Kidney (tissue), 14 donors: Measurements from ENCODE around the gene ZNF451. TPM values are rescaled to one million over a fixed set of nuclear protein-coding genes. Genes with fewer than 3 reads are reported as not detected.

ENCODE experiments used
- DNase-seq, 5 donors: peaks; one replicate each; pipeline ENCODE4 v3.0.0-alpha.2; 2013 to 2020
- FAIRE-seq: peaks from 2 replicates; lab custom pipeline; 2012; peaks lifted over from hg19 to GRCh38; lab: Jason Lieb, UNC
- H3K27ac ChIP-seq, 2 donors: one replicate each; pipeline ENCODE4 v1.7.0; 2013; ENCODE audit warnings: low read depth in 2 of 2, low read length in 2 of 2, inconsistent platforms in 1 of 2
- H3K27me3 ChIP-seq: one replicate; pipeline ENCODE4 v1.7.1; 2013; ENCODE audit warnings: low read length, inconsistent platforms; ENCODE audit not compliant: control insufficient read depth, insufficient read depth
- H3K36me3 ChIP-seq, 3 donors: one replicate each; pipeline versions ENCODE4 v1.7.0 to v1.7.1; 2013; ENCODE audit warnings: low read length in 3 of 3, control low read depth in 1 of 3, inconsistent platforms in 1 of 3; ENCODE audit not compliant: insufficient read depth in 3 of 3, control insufficient read depth in 2 of 3
- H3K4me1 ChIP-seq, 3 donors: one replicate each; pipeline versions ENCODE4 v1.7.0 to v1.7.1; 2013; ENCODE audit warnings: low read length in 3 of 3, inconsistent platforms in 1 of 3, low read depth in 1 of 3; ENCODE audit not compliant: control insufficient read depth in 2 of 3, insufficient read depth in 2 of 3
- H3K4me3 ChIP-seq, 3 donors: one replicate each; pipeline versions ENCODE4 v1.7.0 to v1.8.1; 2013; ENCODE audit warnings: low read length in 3 of 3, control low read depth in 1 of 3, inconsistent platforms in 1 of 3
- H3K9ac ChIP-seq, 3 donors: one replicate each; pipeline versions ENCODE4 v1.7.0 to v1.7.1; 2013; ENCODE audit warnings: low read length in 3 of 3, control low read depth in 1 of 3, inconsistent platforms in 1 of 3
- H3K9me3 ChIP-seq, 3 donors: one replicate each; pipeline versions ENCODE4 v1.7.0 to v1.7.1; 2013; ENCODE audit warnings: low read length in 3 of 3, control low read depth in 1 of 3, inconsistent platforms in 1 of 3; ENCODE audit not compliant: control insufficient read depth in 2 of 3, insufficient read depth in 1 of 3
- CTCF ChIP-seq: IDR thresholded peaks from 3 replicates; pipeline ENCODE4 v1.5.1; 2012; ENCODE audit warnings: mild to moderate bottlenecking, moderate library complexity, borderline replicate concordance; ENCODE audit not compliant: insufficient read depth; ENCODE audit errors: extremely low read depth
- intact Hi-C: fragments of 100-400 bp; cut with DNase I; formaldehyde crosslinking; loops from one replicate; pipeline ENCODE4 v1.11.1; 2022
- polyA plus RNA-seq: library from polyadenylated mRNA; stranded (reverse); fragments of 350-450 nt; fragmentation: Illumina TruSeq; extraction: RNeasy Lipid Tissue Mini Kit (QIAGEN cat#74804); gene quantifications from one replicate; pipeline ENCODE4 v1.2.3, GENCODE V29; 2014; ENCODE audit warnings: low read depth, low replicate concordance; ENCODE audit not compliant: insufficient read depth
- total RNA-seq: library from RNA; stranded (reverse); fragmentation: NEBNext Ultra II Directional; extraction: Animal tissue kit (Norgen Biotek cat#: 25700); gene quantifications from one replicate; pipeline ENCODE4 v1.2.1, GENCODE V29; 2021
- donor health status: control.
- donor health status: control.
- donor health status: control.
- donor health status: control.
- donor health status: control.
- donor health status: DM: yes; HTN: yes; CAD: no.
- donor health status: Normal renal cell carcinoma (clear cell type).

Gene ZNF451
- total and polyA plus RNA-seq, 2 donors from 2014 or later = 7.8 to 55.0 TPM

- no peak overlapping the region for H3K9ac ChIP-seq
- DNase-seq (no peak), FAIRE-seq (no peak)
- H3K4me1 ChIP-seq = no peaks in the 10 kb centered on the region
- H3K36me3 ChIP-seq = peaks cover 0 to 5% (median 0%) of the 10 kb centered on the region in 3 donors
- intact Hi-C loops = no loop called here
- H3K27me3 ChIP-seq = no peaks in the 10 kb centered on the region
- no peak for TF ChIP-seq CTCF
- H3K4me3 ChIP-seq = no peak overlapping the region
- H3K27ac ChIP-seq = no peak overlapping the region
- no peaks in the 10 kb centered on the region for H3K9me3 ChIP-seq
Observed at GRCh38 chr6:57183336-57183735, 93.3 kb downstream of the ZNF451 start.

- Histone ChIP-seq H3K9me3 (no peaks in the 10 kb centered on the region), H3K36me3 (peaks cover 0 to 7% (median 3%) of the 10 kb centered on the region in 3 donors), H3K4me1 (no peaks in the 10 kb centered on the region), H3K4me3 (no peak overlapping the region), H3K9ac (no peak overlapping the region), H3K27ac (no peak overlapping the region), H3K27me3 (no peaks in the 10 kb centered on the region)
- DNase-seq = peak in 2 of 5 donors; percentile 36 to 67
- TF ChIP-seq CTCF = no peak
- intact Hi-C loops = no loop called here
- no peak for FAIRE-seq
Observed at GRCh38 chr6:57190140-57190539, 100.2 kb downstream of the ZNF451 start.

GRCh38 chr6:57193177-57193576, 103.2 kb downstream of the ZNF451 start:
- Histone ChIP-seq H3K4me3 (no peak overlapping the region), H3K9ac (no peak overlapping the region), H3K36me3 (peaks cover 0 to 7% (median 3%) of the 10 kb centered on the region in 3 donors), H3K27me3 (no peaks in the 10 kb centered on the region), H3K4me1 (no peaks in the 10 kb centered on the region), H3K9me3 (no peaks in the 10 kb centered on the region), H3K27ac (no peak overlapping the region)
- TF ChIP-seq CTCF = no peak
- no peak for FAIRE-seq
- DNase-seq = peak in 1 of 5 donors; percentile 53
- intact Hi-C loops = no loop called here

- Histone ChIP-seq H3K9ac (no peak overlapping the region), H3K9me3 (no peaks in the 10 kb centered on the region), H3K4me1 (no peaks in the 10 kb centered on the region), H3K27me3 (no peaks in the 10 kb centered on the region), H3K36me3 (peaks cover 0 to 2% (median 0%) of the 10 kb centered on the region in 3 donors), H3K27ac (no peak overlapping the region), H3K4me3 (no peak overlapping the region)
- intact Hi-C loops = no loop called here
- DNase-seq (no peak), FAIRE-seq (no peak)
- no peak for TF ChIP-seq CTCF
Observed at GRCh38 chr6:57195457-57195856, 105.5 kb downstream of the ZNF451 start.
